NK-92 treated with Interleukin-12 subunit alpha and Interleukin-12 subunit beta, amount 100 ng/mL, for 24 hours (cell line): ENCODE data around the gene CLCN2.

ENCODE experiments used
- DNase-seq: peaks from one replicate; lab custom pipeline; 2025; lab: John Stamatoyannopoulos, UW

CLCN2 gene

DNA sequence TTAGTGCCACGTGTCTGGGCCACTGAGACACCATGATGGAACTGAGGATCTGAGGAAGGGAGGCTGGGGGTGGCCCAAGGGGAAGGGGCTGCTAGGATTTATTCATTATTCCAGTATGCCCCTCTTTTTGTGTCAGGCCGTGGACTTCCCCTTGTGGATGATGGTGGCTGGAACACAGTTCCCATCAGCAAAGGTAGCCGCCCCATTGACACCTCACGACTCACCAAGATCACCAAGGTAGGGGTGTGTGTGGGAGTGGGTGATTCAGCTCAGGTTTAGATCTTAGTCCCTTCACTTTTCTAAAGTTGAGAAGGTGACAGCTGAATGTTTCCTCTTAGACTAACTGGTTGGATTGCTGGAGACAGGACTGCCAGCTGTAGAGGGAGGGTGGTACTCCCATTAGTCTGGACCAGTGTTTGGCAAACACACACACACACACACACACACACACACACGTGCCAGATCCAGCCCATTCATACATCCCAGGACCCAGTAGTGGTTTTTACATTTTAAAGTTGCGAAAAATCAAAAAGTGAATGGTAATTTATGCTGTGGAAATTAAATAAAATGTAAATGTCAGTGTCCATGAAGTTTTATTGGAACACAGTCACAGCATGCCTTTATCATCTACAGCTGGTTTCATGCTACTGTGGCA is 35.6 kb downstream of the CLCN2 start:
- DNase-seq = no peak

GRCh38 chr3:184325269-184325668 is 36.1 kb downstream of the CLCN2 start:
- no peak for DNase-seq

DNA sequence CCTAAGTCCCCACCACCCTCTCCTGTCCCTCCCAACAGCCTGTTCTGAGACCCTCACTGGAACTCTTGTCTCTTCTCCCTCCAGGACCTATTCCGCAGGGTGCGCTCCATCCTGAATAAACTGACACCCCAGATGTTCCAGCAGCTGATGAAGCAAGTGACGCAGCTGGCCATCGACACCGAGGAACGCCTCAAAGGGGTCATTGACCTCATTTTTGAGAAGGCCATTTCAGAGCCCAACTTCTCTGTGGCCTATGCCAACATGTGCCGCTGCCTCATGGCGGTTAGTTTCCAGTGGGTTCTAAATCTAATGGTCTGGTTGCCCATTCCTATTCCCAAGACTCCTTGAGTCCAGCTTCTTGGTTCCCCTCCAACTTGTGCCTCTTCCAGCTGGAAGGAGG is 37.7 kb downstream of the CLCN2 start:
- no peak for DNase-seq

DNA sequence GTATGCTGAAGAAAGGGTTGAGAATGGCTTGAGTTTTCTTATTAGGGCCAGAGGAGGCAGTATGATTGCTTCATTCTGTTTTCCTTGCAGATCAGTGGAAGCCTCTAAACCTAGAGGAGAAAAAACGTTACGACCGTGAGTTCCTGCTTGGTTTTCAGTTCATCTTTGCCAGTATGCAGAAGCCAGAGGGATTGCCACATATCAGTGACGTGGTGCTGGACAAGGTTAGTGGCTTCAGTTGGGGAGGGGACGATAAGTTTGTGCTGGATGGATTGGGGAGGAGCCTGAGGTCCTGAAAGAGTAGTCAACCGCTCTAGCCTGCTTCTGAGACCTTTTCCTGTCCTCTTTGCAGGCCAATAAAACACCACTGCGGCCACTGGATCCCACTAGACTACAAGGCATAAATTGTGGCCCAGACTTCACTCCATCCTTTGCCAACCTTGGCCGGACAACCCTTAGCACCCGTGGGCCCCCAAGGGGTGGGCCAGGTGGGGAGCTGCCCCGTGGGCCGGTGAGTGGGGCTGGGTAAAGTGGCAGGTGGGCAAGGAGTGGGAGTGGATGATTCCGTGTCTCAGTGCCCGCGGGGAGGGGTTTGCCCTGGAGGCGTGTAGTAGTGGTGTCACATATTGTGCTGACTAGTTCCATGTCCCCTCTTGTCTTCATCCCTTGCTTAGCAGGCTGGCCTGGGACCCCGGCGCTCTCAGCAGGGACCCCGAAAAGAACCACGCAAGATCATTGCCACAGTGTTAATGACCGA is 38.5 kb downstream of the CLCN2 start:
- no peak for DNase-seq

GRCh38 chr3:184321666-184322065 is 39.7 kb downstream of the CLCN2 start:
- no peak for DNase-seq

DNA sequence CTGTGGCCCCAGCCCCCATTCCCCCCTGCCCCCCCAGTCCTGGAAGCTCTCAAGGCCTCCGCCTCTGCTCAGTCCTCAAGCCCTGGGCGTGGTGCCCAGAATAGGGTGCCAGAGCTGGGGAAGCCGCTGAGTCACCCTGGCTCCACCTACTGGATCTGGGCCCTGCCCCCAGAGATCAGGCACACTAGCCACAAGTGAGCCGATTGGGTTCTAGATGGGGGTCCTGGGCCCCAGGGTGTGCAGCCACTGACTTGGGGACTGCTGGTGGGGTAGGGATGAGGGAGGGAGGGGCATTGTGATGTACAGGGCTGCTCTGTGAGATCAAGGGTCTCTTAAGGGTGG is 41.3 kb downstream of the CLCN2 start:
- DNase-seq = no peak

DNA sequence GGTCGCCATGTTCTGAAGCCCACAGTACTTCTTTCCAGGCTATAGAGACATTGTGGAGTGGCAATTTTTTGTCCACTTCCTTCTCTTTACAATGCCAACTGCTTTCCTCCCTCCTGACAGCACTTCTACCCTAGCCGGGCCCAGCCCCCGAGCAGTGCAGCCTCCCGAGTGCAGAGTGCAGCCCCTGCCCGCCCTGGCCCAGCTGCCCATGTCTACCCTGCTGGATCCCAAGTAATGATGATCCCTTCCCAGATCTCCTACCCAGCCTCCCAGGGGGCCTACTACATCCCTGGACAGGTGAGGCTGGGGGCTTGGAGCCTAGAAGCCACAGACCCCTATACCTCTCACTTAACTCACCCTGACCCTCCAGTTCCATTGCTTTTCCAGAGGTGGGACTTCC is 44.2 kb downstream of the CLCN2 start:
- no peak for DNase-seq

GRCh38 chr3:184316792-184317191 is 44.6 kb downstream of the CLCN2 start:
- no peak for DNase-seq

GRCh38 chr3:184315871-184316661 is 45.3 kb downstream of the CLCN2 start:
- no peak for DNase-seq

DNA sequence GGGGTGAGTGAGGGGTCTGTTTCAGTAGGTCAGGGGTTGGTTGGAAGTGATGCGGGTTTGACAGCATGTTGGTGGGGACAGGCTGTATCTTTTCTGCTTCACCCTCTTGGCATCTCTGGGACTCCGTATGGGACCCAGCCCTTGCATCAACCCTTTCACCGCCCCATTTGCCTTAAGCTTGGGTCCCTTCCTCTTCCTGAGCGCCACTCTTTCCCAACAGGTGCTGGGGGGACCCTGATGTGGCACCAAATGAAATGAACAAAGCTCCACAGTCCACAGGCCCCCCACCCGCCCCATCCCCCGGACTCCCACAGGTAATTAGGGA is 45.9 kb downstream of the CLCN2 start:
- no peak for DNase-seq

DNA sequence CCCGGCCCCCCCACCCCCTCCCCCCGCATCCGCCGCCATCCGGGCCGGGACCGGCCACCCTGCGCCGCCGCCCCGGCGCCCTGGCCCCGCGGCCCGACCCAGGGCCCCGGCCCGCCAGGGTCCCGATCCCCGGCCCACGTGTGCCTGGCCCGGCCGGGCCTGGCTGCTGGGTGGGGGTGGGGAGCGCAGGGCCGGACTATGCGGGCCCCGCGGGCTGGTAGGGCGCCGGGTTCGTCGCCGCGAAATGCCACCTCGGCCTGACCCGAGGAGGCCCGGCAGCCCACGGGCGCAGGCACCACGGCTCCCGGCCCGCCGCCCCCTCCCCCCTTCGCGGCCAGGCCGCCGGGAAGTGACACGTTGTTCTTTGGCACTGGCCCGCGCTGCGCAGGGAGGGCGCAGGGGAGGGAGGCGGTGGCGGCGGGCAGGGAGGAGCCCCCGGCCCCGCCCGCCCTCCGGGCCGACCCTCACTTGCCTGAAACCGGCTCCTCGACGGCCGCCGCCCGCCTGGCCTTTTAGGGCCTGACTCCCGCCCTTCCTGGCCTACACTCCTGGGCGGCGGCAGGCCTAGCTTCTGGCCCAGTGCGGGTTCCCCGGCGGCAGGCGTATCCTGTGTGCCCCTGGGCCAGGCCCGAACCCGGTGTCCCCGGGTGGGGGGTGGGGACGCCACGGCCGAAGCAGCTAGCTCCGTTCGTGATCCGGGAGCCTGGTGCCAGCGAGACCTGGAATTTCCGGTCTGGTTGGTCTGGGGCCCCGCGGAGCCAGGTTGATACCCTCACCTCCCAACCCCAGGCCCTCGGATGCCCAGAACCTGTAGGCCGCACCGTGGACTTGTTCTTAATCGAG is 46.5 kb downstream of the CLCN2 start:
- peak; percentile 68 for DNase-seq

DNA sequence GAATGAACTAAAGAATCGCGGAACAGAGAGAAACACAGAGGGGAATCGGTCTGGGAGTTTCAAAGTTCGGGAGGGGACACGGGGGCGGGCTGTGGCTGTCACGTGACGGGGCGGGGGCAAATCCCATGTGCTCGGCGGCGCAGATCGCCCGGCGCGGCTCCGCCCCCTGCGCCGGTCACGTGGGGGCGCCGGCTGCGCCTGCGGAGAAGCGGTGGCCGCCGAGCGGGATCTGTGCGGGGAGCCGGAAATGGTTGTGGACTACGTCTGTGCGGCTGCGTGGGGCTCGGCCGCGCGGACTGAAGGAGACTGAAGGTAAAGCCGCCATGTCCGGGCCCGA is 47.1 kb downstream of the CLCN2 start, which contains the start of gene EIF4G1:
TSS of gene EIF4G1 (plus strand) at position 244 of the 337 bp plus-strand sequence. CDS start 1,191 bp downstream, outside the sequence.
- DNase-seq = peak; percentile 89

DNA sequence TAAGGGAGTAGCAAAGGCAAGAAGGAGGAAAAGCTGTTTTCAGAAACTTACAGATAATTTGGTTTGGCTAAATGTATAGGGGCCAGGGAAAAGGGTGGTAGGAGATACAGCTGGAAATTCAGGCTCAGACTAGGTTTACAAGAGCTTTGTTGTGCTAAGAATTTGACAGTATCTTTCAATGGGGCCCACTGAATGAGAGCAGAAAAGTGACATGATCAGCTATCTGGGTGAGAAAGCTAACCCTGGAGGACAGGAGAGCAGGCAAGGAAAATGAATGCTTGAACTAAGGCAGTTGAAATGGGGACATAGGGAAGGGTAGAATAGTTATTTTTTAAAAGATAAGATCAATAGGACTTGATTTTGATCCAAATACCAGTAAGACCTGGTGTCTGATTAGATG is 49.8 kb downstream of the CLCN2 start:
- no peak for DNase-seq

DNA sequence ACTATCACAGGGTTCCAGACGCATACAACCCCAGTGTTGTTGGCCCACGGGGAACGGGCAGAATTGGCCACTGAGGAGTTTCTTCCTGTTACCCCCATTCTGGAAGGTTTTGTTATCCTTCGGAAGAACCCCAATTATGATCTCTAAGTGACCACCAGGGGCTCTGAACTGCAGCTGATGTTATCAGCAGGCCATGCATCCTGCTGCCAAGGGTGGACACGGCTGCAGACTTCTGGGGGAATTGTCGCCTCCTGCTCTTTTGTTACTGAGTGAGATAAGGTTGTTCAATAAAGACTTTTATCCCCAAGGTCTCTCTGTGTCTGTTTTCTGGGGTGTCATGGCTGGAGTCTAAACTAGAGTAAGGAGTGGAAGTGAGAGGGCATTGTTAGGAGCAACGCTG is 52.7 kb downstream of the CLCN2 start:
- no peak for DNase-seq

GRCh38 chr3:184307915-184308314 is 53.5 kb downstream of the CLCN2 start:
- DNase-seq = no peak

- no peak for DNase-seq
Observed at GRCh38 chr3:184306341-184306972, 54.9 kb downstream of the CLCN2 start.

DNA sequence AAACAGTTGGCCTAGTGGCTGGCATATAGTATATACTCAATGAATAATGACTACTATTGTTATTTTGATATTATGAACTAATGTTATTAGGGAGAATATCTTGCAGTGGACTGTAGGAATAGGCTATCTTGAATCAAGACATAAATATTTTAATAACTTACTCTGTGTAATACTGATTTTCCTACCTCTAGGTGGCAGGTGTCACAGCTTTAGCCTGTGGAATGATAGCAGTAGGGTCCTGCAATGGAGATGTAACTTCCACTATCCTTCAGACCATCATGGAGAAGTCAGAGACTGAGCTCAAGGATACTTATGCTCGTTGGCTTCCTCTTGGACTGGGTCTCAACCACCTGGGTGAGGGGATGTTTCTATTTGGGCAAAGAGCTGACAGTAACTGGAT is 55.8 kb downstream of the CLCN2 start:
- DNase-seq = no peak

DNA sequence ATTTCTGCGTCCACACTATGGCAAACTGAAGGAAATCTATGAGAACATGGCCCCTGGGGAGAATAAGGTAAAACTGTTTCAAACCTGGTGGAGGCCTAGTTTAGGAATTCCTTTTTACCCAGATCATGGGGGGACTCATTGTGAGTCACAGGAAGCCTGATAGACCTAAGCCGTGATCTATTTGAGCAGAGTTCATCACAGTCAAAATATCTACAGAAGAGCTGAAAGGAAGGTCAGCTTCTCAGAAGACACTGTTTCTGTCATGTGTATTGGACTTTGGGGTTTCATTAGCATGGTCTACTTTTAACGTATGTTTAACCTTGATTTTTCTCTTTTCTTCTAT is 61.1 kb downstream of the CLCN2 start:
- no peak for DNase-seq

GRCh38 chr3:184299488-184300377 is 61.7 kb downstream of the CLCN2 start:
- no peak for DNase-seq

DNA sequence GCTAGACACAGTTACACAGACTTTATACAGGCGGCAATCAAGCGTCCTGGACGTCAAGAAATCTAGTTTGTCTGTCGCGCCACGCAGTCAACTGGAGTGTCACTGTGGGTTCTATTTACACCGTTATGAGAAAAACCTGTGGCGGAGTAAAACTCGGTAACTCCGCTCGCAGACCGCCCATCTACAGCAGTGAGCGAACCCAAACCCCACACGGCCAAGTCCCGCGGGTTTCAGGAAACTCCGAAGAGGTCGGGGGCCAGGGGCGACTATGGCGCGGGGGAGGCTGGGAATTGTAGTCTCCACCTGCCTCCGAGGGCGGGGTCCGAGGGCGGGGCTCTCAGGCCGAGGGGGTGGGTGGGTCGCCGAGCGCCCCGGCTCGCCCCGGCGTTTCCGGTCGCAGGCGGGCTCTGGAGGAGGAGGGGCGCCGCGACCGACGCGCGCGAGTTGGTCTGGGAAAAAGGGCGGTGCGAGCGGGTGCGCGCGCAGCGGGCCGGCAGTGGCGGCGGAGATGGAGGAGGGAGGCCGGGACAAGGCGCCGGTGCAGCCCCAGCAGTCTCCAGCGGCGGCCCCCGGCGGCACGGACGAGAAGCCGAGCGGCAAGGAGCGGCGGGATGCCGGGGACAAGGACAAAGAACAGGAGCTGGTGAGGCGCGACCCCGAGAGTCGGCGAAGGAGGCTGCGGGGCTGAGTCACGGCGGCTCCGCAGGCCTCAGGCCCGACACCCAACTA is 62.5 kb downstream of the CLCN2 start, which contains the start of gene PSMD2:
TSS of gene PSMD2 (plus strand) at position 483 of the 729 bp plus-strand sequence. CDS start at position 509, 26 bp downstream.
- peak; percentile 98 for DNase-seq
